HG03060 (cell line): ENCODE results near the gene CADM1.

Source experiments
- ATAC-seq: cut with Tn5 transposase; IDR thresholded peaks from one replicate; pipeline ENCODE4 v1.9.1; 2021; ENCODE audit warnings: low read depth, moderate number of reproducible peaks; ENCODE audit not compliant: unreplicated experiment

CADM1 gene

GRCh38 chr11:115167456-115167855 is 336.8 kb downstream of the CADM1 start:
- no peak for ATAC-seq

DNA sequence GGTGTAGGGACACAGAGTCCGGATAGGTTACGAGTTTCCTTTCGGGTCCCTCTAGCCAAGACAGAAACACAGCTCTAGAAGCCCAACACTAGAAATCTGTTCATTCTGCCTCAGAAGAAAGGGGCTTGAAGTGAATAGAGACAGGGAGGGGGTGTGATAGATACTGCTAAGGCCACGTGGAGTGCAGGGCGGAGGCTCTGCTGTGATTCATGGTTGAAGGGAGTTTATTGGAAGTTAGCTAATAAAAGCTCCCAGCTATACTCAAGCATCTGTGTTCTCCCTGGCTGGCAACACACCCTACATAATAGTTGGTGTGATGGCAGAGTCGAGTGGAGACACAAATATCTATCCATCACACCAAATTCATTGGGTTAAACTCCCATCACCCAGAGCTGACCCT is 337.4 kb downstream of the CADM1 start:
- no peak for ATAC-seq

- ATAC-seq = no peak
Measured at GRCh38 chr11:115164774-115165173, 339.4 kb downstream of the CADM1 start.

- ATAC-seq = no peak
Measured at GRCh38 chr11:115162919-115163318, 341.3 kb downstream of the CADM1 start.

DNA sequence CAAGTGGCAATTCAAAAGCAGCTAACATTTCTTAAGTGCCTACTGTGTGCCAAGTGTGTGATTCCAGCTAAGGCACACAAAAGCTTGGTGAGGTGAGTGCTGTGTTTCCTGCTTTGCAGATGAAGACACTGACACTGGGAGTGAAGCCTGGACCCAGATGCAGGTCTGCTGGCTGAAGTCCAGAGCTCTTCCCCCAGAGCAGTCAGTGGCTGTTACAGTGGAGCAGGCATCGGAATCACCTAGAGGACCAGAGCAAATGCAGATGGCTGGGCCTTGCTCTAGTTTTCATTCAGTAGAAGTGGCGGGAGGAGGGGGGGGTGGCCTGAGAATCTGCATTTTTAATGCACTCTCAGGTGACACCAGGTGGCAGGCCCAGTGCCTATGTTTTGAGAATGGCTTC is 342.3 kb downstream of the CADM1 start:
- ATAC-seq = no peak

DNA sequence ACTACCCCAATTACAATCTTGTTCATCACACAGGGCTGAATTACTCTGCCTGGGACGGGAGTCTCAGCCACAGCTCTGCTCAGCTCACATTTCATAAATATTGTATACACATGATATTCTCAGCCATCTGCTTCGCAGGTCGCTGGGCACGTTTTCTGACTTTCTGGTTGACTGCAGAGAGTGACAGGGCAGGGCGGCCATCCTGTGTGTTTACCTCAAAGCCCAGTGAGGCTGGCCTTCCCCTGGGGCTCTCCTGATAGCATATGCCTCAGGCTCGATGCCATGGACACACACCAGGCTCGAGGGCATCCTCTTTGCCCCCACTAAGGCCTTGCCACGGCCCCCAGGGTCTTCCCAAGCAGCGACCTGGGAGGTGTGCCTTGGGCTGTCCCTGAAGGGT is 345.0 kb downstream of the CADM1 start:
- ATAC-seq = no peak

- ATAC-seq = no peak
Measured at GRCh38 chr11:115158053-115158452, 346.2 kb downstream of the CADM1 start.

DNA sequence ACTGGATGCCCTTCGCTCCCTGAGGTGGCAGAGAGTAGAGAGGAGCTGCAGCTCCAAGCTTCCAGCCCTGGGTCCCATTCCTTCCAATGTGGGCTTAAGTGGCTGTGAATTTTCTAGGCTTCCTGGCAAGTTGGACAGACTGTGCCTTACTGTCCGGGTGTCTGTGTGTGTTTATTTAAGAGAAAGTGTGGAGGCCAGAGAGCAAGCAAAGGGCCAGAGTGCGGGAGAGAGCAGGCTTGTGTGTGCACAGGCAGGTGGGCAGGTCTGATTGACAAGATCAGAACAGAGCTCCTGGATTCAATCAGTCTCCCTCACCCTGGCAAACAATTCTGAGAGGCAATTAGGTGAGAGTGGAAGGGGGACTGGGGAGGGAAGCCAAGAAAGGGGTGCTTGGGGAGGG is 347.0 kb downstream of the CADM1 start:
- ATAC-seq = no peak

DNA sequence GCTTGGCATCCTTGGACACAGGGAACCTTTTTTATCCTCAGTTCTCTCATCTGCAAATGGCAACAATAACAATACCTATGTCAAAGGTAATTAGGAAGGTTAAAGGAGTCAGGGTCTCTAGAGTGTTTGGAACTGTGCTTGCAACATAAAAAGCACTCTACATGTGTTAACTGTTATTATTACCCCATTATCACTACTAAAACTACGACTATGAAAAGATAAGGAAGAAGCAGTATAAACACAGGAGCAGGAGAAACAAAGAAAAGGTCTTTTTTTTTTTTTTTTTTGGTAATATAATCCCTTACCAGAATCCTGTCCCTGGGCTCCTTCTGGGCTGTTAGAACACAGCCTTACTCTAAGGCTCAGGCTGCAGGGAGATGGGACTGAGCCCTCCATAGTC is 348.2 kb downstream of the CADM1 start:
- ATAC-seq = no peak

DNA sequence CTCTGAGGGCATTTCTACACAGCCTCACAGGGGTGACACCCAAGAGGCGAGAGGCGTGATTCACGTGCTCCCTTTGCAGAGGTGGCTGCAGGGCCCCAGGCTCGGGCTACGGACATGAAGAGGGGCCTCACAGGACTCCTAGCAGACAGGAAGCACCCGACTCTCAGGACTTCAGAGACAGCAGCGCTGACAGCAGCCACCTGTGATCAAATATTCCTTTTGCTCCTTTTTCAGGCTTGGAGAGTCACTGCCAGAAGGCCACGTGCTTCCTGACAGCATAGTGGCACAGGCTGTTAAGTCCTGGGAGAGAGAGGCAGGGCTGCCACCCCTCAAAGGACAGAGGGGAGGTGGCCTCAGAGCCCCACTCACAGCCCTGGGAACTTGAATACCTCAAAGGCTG is 348.9 kb downstream of the CADM1 start:
- no peak for ATAC-seq

- no peak for ATAC-seq
Measured at GRCh38 chr11:115154355-115154736, 349.9 kb downstream of the CADM1 start.

DNA sequence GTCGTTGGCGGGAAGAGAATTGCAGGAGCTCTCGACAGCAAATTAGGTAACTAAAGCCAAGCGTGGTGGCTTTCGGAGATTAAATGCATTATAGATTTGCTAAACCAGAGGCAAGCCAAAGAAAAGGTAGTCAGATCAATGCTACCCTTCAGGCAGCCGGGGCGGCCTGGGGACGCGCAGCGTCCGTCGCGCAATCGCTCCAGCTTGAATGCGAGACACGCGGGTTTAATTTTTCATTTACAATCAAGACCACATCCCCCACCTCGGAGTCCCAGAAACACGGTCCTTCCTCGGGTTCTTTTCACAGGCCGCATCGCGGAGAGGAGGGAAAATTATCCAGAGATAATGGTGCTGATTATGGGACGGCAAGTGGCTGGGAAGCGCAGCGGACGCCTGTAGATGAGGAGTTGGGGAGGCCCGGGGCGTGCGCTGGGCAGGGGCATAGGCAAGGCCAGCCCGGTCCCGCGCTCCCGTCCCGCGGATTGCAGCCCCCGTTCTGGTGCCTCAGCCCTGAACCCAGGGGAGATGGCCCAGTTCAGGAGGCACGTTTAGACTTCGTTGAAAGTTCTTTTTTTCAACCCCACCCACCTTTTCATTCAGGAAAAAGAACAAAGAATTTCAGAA is 350.4 kb downstream of the CADM1 start:
- no peak for ATAC-seq

DNA sequence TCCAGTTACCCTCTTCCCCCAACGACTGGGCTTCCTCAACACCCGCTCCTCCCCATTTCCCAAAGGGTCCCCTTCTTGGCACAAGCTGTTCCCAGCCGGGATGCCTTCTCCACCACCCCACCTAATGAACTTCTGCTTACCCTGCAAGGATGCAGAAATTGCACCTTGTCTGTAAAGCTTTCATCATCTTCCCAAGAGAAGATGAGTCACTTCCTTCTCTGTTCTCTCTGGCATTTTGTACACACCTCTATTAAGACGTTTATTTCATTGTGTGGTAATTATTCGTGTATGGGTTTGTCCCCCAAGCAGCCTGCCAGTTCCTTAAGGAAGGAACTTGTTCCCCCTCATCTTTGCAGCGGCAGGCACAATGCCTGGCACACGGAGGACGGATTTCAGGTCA is 351.1 kb downstream of the CADM1 start:
- no peak for ATAC-seq

DNA sequence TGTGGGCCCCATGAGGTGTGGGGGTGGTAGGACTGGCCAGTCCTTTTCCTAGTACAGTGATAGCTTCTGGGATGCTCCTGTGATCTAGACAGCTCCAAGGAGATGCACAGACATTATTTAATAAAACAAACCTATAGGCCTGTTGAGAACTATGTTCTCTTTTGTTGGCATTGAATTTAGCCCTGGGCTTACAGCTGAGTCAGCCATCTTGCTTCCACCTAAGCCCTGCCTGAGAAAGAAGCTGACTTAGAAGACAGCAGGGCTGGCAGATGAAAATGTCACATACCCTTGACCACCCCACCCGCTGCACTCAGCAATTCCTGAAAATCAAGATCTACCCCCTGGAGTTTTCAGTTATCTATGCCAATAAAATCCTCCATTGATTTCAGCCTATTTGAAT is 353.2 kb downstream of the CADM1 start:
- ATAC-seq = no peak

DNA sequence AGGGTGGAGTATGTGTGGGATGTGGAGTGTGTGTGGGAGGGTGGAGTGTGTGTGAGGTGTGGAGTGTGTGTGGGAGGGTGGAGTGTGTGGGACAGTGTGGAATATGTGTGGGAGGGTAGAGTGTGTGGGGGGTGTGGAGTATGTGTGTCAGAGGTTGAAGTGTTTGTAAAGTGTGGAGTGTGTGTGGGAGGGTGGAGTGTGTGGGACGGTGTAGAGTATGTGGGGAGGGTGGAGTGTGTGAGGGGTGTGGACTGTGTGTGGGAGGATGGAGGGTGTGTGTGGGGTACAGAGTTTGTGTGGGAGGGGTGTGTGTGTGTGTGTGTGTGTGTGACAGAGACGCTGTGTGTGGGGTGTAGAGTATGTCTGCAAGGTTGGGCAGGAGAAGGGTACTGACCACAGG is 355.5 kb downstream of the CADM1 start:
- no peak for ATAC-seq

DNA sequence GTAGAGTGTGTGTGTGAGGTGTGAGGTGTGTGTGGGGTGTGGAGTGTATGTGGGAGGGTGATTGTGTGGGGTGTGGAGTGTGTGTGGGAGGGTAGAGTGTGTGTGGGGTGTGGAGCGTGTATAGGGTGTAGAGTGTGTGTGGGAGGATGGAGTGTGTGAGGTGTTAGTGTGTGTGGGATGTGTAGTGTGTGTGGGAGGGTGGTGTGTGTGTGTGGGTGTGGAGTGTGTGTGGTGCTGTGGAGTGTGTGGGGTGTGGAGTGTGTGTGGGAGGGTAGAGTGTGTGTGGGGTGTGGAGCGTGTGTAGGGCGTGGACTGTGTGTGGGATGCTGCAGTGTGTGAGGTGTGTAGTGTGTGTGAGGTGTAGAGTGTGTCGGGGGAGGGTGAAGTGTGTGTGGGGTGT is 356.1 kb downstream of the CADM1 start:
- no peak for ATAC-seq

GRCh38 chr11:115147243-115147807 is 356.9 kb downstream of the CADM1 start:
- no peak for ATAC-seq

- no peak for ATAC-seq
Measured at GRCh38 chr11:115146425-115146824, 357.8 kb downstream of the CADM1 start.

GRCh38 chr11:115145324-115145723 is 358.9 kb downstream of the CADM1 start:
- no peak for ATAC-seq

- ATAC-seq = no peak
Measured at GRCh38 chr11:115144914-115145313, 359.3 kb downstream of the CADM1 start.

- no peak for ATAC-seq
Measured at GRCh38 chr11:115144014-115144413, 360.2 kb downstream of the CADM1 start.

GRCh38 chr11:115141231-115142114 is 362.7 kb downstream of the CADM1 start:
- no peak for ATAC-seq
